MM.1S (cell line): ENCODE data around the gene SLC1A2.

Experiments used
- DNase-seq: peaks from one replicate; pipeline ENCODE4 v3.0.0-alpha.2; 2015
- H2AFZ ChIP-seq: fragments of 300-600 bp; sonication (generic); 2 replicates; pipeline ENCODE4 v1.6.0; 2016; ENCODE audit warnings: antibody characterized with exemption, low read length
- H3F3A ChIP-seq: fragments of 300-600 bp; sonication (generic); 2 replicates; pipeline ENCODE4 v1.6.1; 2016; ENCODE audit warnings: mild to moderate bottlenecking, antibody characterized with exemption, low read length, moderate library complexity, mixed read lengths; ENCODE audit not compliant: insufficient read depth
- H3K27ac ChIP-seq: fragments of 300-600 bp; sonication (generic); 2 replicates; pipeline ENCODE4 v1.5.1; 2016; ENCODE audit warnings: mild to moderate bottlenecking, low read length
- H3K27me3 ChIP-seq: fragments of 300-600 bp; sonication (generic); replicated peaks from 2 replicates; pipeline ENCODE4 v1.6.0; 2016; ENCODE audit warnings: low read length; ENCODE audit not compliant: insufficient read depth
- H3K36me3 ChIP-seq: fragments of 300-600 bp; sonication (generic); replicated peaks from 2 replicates; pipeline ENCODE4 v1.6.1; 2016; ENCODE audit warnings: mild to moderate bottlenecking, low read length, mixed read lengths; ENCODE audit not compliant: insufficient read depth
- H3K4me1 ChIP-seq: fragments of 300-600 bp; sonication (generic); 2 replicates; pipeline ENCODE4 v1.6.1; 2016; ENCODE audit warnings: low read length, mixed read lengths
- H3K4me2 ChIP-seq: fragments of 300-600 bp; sonication (generic); 2 replicates; pipeline ENCODE4 v1.6.0; 2016; ENCODE audit warnings: low read depth, low read length
- H3K4me3 ChIP-seq: fragments of 300-600 bp; sonication (generic); 2 replicates; pipeline ENCODE4 v1.5.1; 2016; ENCODE audit warnings: low read length, mixed read lengths
- H3K79me2 ChIP-seq: fragments of 300-600 bp; sonication (generic); 2 replicates; pipeline ENCODE4 v1.6.1; 2016; ENCODE audit warnings: mixed run types, low read length, mixed read lengths
- H3K9ac ChIP-seq: fragments of 300-600 bp; sonication (generic); 2 replicates; pipeline ENCODE4 v1.6.1; 2016; ENCODE audit warnings: low read length, mixed read lengths
- H3K9me2 ChIP-seq: fragments of 300-600 bp; sonication (generic); replicated peaks from 2 replicates; pipeline ENCODE4 v1.6.1; 2016; ENCODE audit warnings: mild to moderate bottlenecking, low read length, mixed read lengths; ENCODE audit not compliant: insufficient read depth
- H3K9me3 ChIP-seq: fragments of 300-600 bp; sonication (generic); replicated peaks from 2 replicates; pipeline ENCODE4 v1.6.1; 2016; ENCODE audit warnings: mild to moderate bottlenecking, low read length, mixed read lengths; ENCODE audit not compliant: insufficient read depth
- H4K20me1 ChIP-seq: fragments of 300-600 bp; sonication (generic); 2 replicates; pipeline ENCODE4 v1.6.1; 2016; ENCODE audit warnings: mild to moderate bottlenecking, low read length, moderate library complexity, mixed read lengths; ENCODE audit not compliant: insufficient read depth
- CTCF ChIP-seq: fragments of 300-600 bp; sonication (generic); IDR thresholded peaks from 2 replicates; pipeline ENCODE4 v1.5.1; 2016; ENCODE audit warnings: antibody characterized with exemption, low read length, mixed read lengths
- EZH2 ChIP-seq: fragments of 300-600 bp; sonication (generic); optimal IDR thresholded peaks from 2 replicates; pipeline ENCODE3; 2017; ENCODE audit warnings: low read depth, mild to moderate bottlenecking, antibody characterized with exemption, low read length, mixed read lengths
- EZH2phosphoT487 ChIP-seq: fragments of 300-600 bp; sonication (generic); IDR thresholded peaks from 2 replicates; pipeline ENCODE4 v1.6.1; 2018; ENCODE audit warnings: antibody characterized with exemption, low read length

Gene SLC1A2

GRCh38 chr11:35330931-35331330, 88.4 kb downstream of the SLC1A2 start:
- Histone ChIP-seq H3K27ac (0 out of 2 replicates have a peak overlapping the region, but pooled peaks have one; percentile 1), H3K79me2 (no peaks in the 10 kb centered on the region), H3F3A (no peaks in the 10 kb centered on the region), H2AFZ (peak overlapping the region; percentile 12), H3K4me3 (no peak overlapping the region), H4K20me1 (no peaks in the 10 kb centered on the region), H3K4me2 (no peak overlapping the region; the same call in 1 of the 2 replicates), H3K36me3 (no peaks in the 10 kb centered on the region), H3K9me2 (no peaks in the 10 kb centered on the region), H3K4me1 (peaks cover 19% of the 10 kb centered on the region), H3K27me3 (no peaks in the 10 kb centered on the region), H3K9me3 (no peaks in the 10 kb centered on the region), H3K9ac (no peak overlapping the region)
- TF ChIP-seq EZH2, result no peak
- TF ChIP-seq CTCF, result no peak
- TF ChIP-seq EZH2phosphoT487, result no peak
- DNase-seq, result peak; percentile 50

- Histone ChIP-seq H3K4me1 (peaks cover 19% of the 10 kb centered on the region), H3F3A (no peaks in the 10 kb centered on the region), H3K9me3 (no peaks in the 10 kb centered on the region), H4K20me1 (no peaks in the 10 kb centered on the region), H2AFZ (peak overlapping the region; percentile 12; the same call in 1 of the 2 replicates), H3K27ac (0 out of 2 replicates have a peak overlapping the region, but pooled peaks have one; percentile 1), H3K9me2 (no peaks in the 10 kb centered on the region), H3K36me3 (no peaks in the 10 kb centered on the region), H3K4me2 (no peak overlapping the region; the same call in 1 of the 2 replicates), H3K79me2 (no peaks in the 10 kb centered on the region), H3K27me3 (no peaks in the 10 kb centered on the region), H3K4me3 (no peak overlapping the region), H3K9ac (no peak overlapping the region)
- TF ChIP-seq CTCF (no peak), EZH2phosphoT487 (no peak), EZH2 (no peak)
- no peak for DNase-seq
These were observed 89.0 kb downstream of the SLC1A2 start for GRCh38 chr11:35330156-35330889.

- no peaks in the 10 kb centered on the region for H3K9me3 ChIP-seq
- H3K9me2 ChIP-seq, result no peaks in the 10 kb centered on the region
- H3K27me3 ChIP-seq, result no peaks in the 10 kb centered on the region
- no peak overlapping the region for H3K4me2 ChIP-seq
- no peak overlapping the region for H3K27ac ChIP-seq
- H3K36me3 ChIP-seq, result no peaks in the 10 kb centered on the region
- H3K79me2 ChIP-seq, result no peaks in the 10 kb centered on the region
- TF ChIP-seq EZH2phosphoT487 (no peak), EZH2 (no peak), CTCF (no peak)
- no peaks in the 10 kb centered on the region for H4K20me1 ChIP-seq
- H3K4me1 ChIP-seq, result peaks cover 19% of the 10 kb centered on the region
- H3F3A ChIP-seq, result no peaks in the 10 kb centered on the region
- H2AFZ ChIP-seq, result no peak overlapping the region
- H3K9ac ChIP-seq, result no peak overlapping the region
- no peak overlapping the region for H3K4me3 ChIP-seq
- no peak for DNase-seq
These were observed 91.5 kb downstream of the SLC1A2 start for GRCh38 chr11:35327829-35328228.
